ENCODE measurements around the gene MDM2. TPM values are rescaled to one million over a fixed set of nuclear protein-coding genes. Genes with fewer than 3 reads are reported as not detected.

Gene MDM2
- total and polyA plus RNA-seq, 2 of the 8 experiments (the other 6 are each of a cell fraction or from before 2014, with no cell fraction given), result 15.1 to 115 TPM

GRCh38 chr12:68900241-68900640 is 92.3 kb downstream of the MDM2 start (continued):
- TF ChIP-seq CTCF (IDR thresholded peaks at IDR 0.05; ENCODE audit: control extremely low read depth in 1 of 3, insufficient read depth in 1 of 3, low read depth in 1 of 3, low read length in 3 of 3), result no peak
- no peak for TF ChIP-seq SP2 (IDR thresholded peaks at IDR 0.05; ENCODE audit: low read length)
- no peak for TF ChIP-seq ASH2L (IDR thresholded peaks at IDR 0.05; ENCODE audit: low read length)

Other genes with a start within 250 kb of the MDM2 start
- gene RAP1B, start 197.3 kb upstream of the MDM2 start, total RNA-seq (2021; fragmentation: NEBNext Ultra II Directional; extraction: Animal tissue kit (Norgen Biotek cat#: 25700)), result 101 and 112 TPM in 2 replicates
- 40.7 and 61.4 TPM in 2 replicates for gene RAP1B, start 197.3 kb upstream of the MDM2 start, polyA plus RNA-seq (2011; rRNA removed)
- gene NUP107, start 121.2 kb upstream of the MDM2 start, total RNA-seq (2021; fragmentation: NEBNext Ultra II Directional; extraction: Animal tissue kit (Norgen Biotek cat#: 25700)), result 139 and 141 TPM in 2 replicates
- 32.0 and 46.1 TPM in 2 replicates for gene NUP107, start 121.2 kb upstream of the MDM2 start, polyA plus RNA-seq (2011; rRNA removed)
- 10.0 and 12.9 TPM in 2 replicates for gene SLC35E3, start 62.0 kb upstream of the MDM2 start, total RNA-seq (2021; fragmentation: NEBNext Ultra II Directional; extraction: Animal tissue kit (Norgen Biotek cat#: 25700))
- 9.7 and 10.9 TPM in 2 replicates for gene SLC35E3, start 62.0 kb upstream of the MDM2 start, polyA plus RNA-seq (2011; rRNA removed)
- gene CPM, start 125.0 kb downstream of the MDM2 start, total RNA-seq (2021; fragmentation: NEBNext Ultra II Directional; extraction: Animal tissue kit (Norgen Biotek cat#: 25700)), result 1.1 and 3.1 TPM in 2 replicates
- 0.33 and 0.85 TPM in 2 replicates for gene CPM, start 125.0 kb downstream of the MDM2 start, polyA plus RNA-seq (2011; rRNA removed)

All from H1 (cell line).